Endothelial cell of umbilical vein (primary cell): ENCODE measurements around the gene TIAM1. TPM values are rescaled to one million over a fixed set of nuclear protein-coding genes. Genes with fewer than 3 reads are reported as not detected.

Experiments
- BruUV-seq: library from RNA; stranded (reverse); fragments of 400-500 nt; replicated peaks from 2 replicates; lab custom pipeline; 2021; lab: Mats Ljungman, UMichigan
- CTCF ChIA-PET: fragments of 300-600, 350-600 bp; sonication (Branson Sonifier 250); formaldehyde crosslinking; loops from one replicate; lab custom pipeline; 2021; ENCODE audit warnings: antibody characterized with exemption, inconsistent platforms; lab: Charles Lee
- POLR2A ChIA-PET: fragments of 300-600, 350-600 bp; sonication (Branson Sonifier 250); formaldehyde crosslinking; loops from one replicate; lab custom pipeline; 2021; ENCODE audit warnings: antibody characterized with exemption, inconsistent platforms; lab: Charles Lee
- DNase-seq: peaks from one replicate; pipeline ENCODE4 v3.0.0-alpha.2; 2011; ENCODE audit warnings: low read depth, low spot score
- FAIRE-seq: peaks from 2 replicates; lab custom pipeline; 2011; peaks lifted over from hg19 to GRCh38; lab: Jason Lieb, UNC
- H2AFZ ChIP-seq: 2 replicates; pipeline ENCODE4 v1.6.0; 2012; ENCODE audit warnings: low read depth, low read length, control low read depth, inconsistent platforms
- H3K27ac ChIP-seq: 2 replicates; pipeline ENCODE4 v1.5.1; 2011; ENCODE audit warnings: low read depth, mild to moderate bottlenecking, control low read depth, low read length, moderate library complexity; ENCODE audit not compliant: insufficient read depth
- H3K27me3 ChIP-seq, 2 experiments: 2 replicates each; pipeline versions ENCODE4 v1.6.0 to v1.6.1; 2011; ENCODE audit warnings: low read length in 2 of 2, mixed read lengths in 1 of 2; ENCODE audit not compliant: control insufficient read depth in 2 of 2, insufficient read depth in 2 of 2
- H3K36me3 ChIP-seq, 2 experiments: 2 replicates in 1 of 2; 3 replicates in 1 of 2; pipeline ENCODE4 v1.5.1; 2011; ENCODE audit warnings: low read length in 2 of 2, mild to moderate bottlenecking in 1 of 2, moderate library complexity in 1 of 2; ENCODE audit not compliant: control insufficient read depth in 2 of 2, insufficient read depth in 2 of 2; ENCODE audit errors: extremely low read depth in 1 of 2
- H3K4me1 ChIP-seq: 3 replicates; pipeline ENCODE4 v1.5.1; 2011; ENCODE audit warnings: mild to moderate bottlenecking, low read length; ENCODE audit not compliant: control insufficient read depth, insufficient read depth; ENCODE audit errors: extremely low read depth
- H3K4me2 ChIP-seq: 2 replicates; pipeline ENCODE4 v1.6.1; 2011; ENCODE audit warnings: low read length, control low read depth, mixed read lengths; ENCODE audit not compliant: insufficient read depth
- H3K4me3 ChIP-seq, 3 experiments: fragments of 200-600 bp in 1 of 3; sonication (generic), shearing (Covaris generic) in 1 of 3; replicated peaks in 1 of 3; 2 replicates each; pipeline ENCODE4 v1.5.1; 2011 to 2016; ENCODE audit warnings: control low read depth in 3 of 3, low read length in 3 of 3, mild to moderate bottlenecking in 2 of 3, inconsistent platforms in 1 of 3, low read depth in 1 of 3, moderate library complexity in 1 of 3; ENCODE audit not compliant: insufficient read depth in 1 of 3
- H3K79me2 ChIP-seq: 2 replicates; pipeline ENCODE4 v1.6.0; 2012; ENCODE audit warnings: low read length, inconsistent platforms; ENCODE audit not compliant: control insufficient read depth, insufficient read depth
- H3K9ac ChIP-seq: replicated peaks from 2 replicates; pipeline ENCODE3; 2011; ENCODE audit warnings: low read length, control low read depth; ENCODE audit not compliant: insufficient read depth; ENCODE audit errors: extremely low read depth
- H3K9me1 ChIP-seq: replicated peaks from 3 replicates; pipeline ENCODE4 v1.6.0; 2011; ENCODE audit warnings: mild to moderate bottlenecking, low read length; ENCODE audit not compliant: control insufficient read depth, insufficient read depth; ENCODE audit errors: extremely low read depth
- H3K9me3 ChIP-seq: replicated peaks from 2 replicates; pipeline ENCODE4 v1.5.1; 2012; ENCODE audit warnings: low read length, inconsistent platforms; ENCODE audit not compliant: control insufficient read depth, insufficient read depth
- H4K20me1 ChIP-seq: replicated peaks from 2 replicates; pipeline ENCODE3; 2011; ENCODE audit warnings: mild to moderate bottlenecking, low read length; ENCODE audit not compliant: control insufficient read depth, insufficient read depth; ENCODE audit errors: extremely low read depth
- EZH2 ChIP-seq: IDR thresholded peaks from 2 replicates; pipeline ENCODE4 v1.6.1; 2012; ENCODE audit warnings: borderline replicate concordance, low read depth, mild to moderate bottlenecking, moderate library complexity, low read length, inconsistent platforms; ENCODE audit not compliant: severe bottlenecking
- FOS ChIP-seq: IDR thresholded peaks from 2 replicates; pipeline ENCODE4 v1.6.1; 2011; ENCODE audit warnings: mild to moderate bottlenecking, low read length, moderate library complexity, borderline replicate concordance; ENCODE audit not compliant: insufficient read depth
- GATA2 ChIP-seq: IDR thresholded peaks from 2 replicates; pipeline ENCODE4 v1.7.0; 2011; ENCODE audit warnings: low read depth, mild to moderate bottlenecking, moderate library complexity, mixed read lengths, low read length; ENCODE audit not compliant: insufficient read length, insufficient read depth
- JUN ChIP-seq: IDR thresholded peaks from 2 replicates; pipeline ENCODE4 v1.6.1; 2011; ENCODE audit warnings: borderline replicate concordance, low read depth; ENCODE audit not compliant: insufficient read length, insufficient read depth
- MYC ChIP-seq: IDR thresholded peaks from one replicate; pipeline ENCODE4 v1.6.1; 2011; ENCODE audit warnings: mild to moderate bottlenecking, low read depth, low read length
- POLR2A ChIP-seq: IDR thresholded peaks from 2 replicates; pipeline ENCODE4 v1.6.1; 2012; ENCODE audit warnings: low read depth, mild to moderate bottlenecking, control low read depth, low read length
- POLR2AphosphoS5 ChIP-seq: IDR thresholded peaks from 2 replicates; pipeline ENCODE4 v1.6.1; 2012; ENCODE audit warnings: low read depth, mild to moderate bottlenecking, control low read depth, low read length, moderate library complexity; ENCODE audit not compliant: insufficient read depth
- dilution Hi-C: fragments of 300-500 bp; cut with MboI; formaldehyde crosslinking; loops from one replicate; pipeline ENCODE4 v1.15.0; 2019; ENCODE audit warnings: low sequenced_read_pairs; ENCODE audit not compliant: extremely low pct_ligation_motif_present
- intact Hi-C: fragments of 100-400 bp; cut with micrococcal nuclease; formaldehyde crosslinking; loops from one replicate; pipeline ENCODE4 v1.10.0; 2022
- polyA plus RNA-seq, 4 experiments: library from polyadenylated mRNA; depleted of rRNA in 3 of 4; stranded (reverse) in 3 of 4; unstranded in 1 of 4; fragments of >200 nt; gene quantifications; 2 replicates each; pipeline versions ENCODE4 v1.2.1 to v1.2.3, GENCODE V29; 2011 to 2012; ENCODE audit warnings: missing spikeins in 1 of 4
- total RNA-seq: library from RNA; stranded (reverse); gene quantifications from 2 replicates; pipeline ENCODE4 v1.2.3, GENCODE V29; 2021
- TF ChIP-seq, protein P1 (sequence below), 2 donors: IDR thresholded peaks; 1 replicate in 1 of 2; 2 replicates in 1 of 2; pipeline ENCODE4 v1.5.1; 2011; ENCODE audit warnings: low read length in 2 of 2, mild to moderate bottlenecking in 2 of 2, moderate library complexity in 2 of 2, control low read depth in 1 of 2, inconsistent platforms in 1 of 2, low read depth in 1 of 2; ENCODE audit not compliant: insufficient read depth in 1 of 2; ENCODE audit errors: extremely low read depth in 1 of 2
- TF ChIP-seq, protein P2 (sequence below): IDR thresholded peaks from 2 replicates; pipeline ENCODE4 v1.6.1; 2011; ENCODE audit not compliant: insufficient read depth, insufficient read length

TIAM1 gene
- total and polyA plus RNA-seq, 2 donors (not counting 3 experiments of a cell fraction or from before 2014, with no cell fraction given), result 0.21 to 0.86 TPM

DNA sequence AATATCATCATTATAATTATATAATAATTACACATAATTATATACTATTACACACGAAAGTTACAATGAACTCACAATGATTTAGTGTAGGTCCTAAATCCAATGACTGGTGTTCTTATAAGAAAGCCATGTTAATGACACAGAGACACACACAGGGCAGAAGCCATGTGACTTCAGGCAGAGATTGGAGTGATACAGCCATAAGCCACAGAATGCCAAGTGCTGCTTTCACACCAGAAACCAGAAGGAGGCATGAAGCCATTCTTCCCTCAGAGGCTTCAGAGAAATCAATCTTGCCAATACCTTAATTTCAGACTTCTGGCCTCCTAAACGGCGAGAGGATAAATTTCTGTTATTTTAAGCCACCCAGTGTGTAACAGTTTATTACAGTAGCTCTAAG is 158.4 kb downstream of the TIAM1 start:
- no TSS peak for BruUV-seq
- DNase-seq (no peak), FAIRE-seq (no peak)
- no peaks in the 10 kb centered on the region for H3K4me1 ChIP-seq
- dilution Hi-C loops, result no loop called here
- H3K79me2 ChIP-seq, result no peaks in the 10 kb centered on the region
- H3K9ac ChIP-seq, result no peak overlapping the region
- no peak overlapping the region for H2AFZ ChIP-seq
- H3K27me3 ChIP-seq, result no peaks in the 10 kb centered on the region
- H3K4me2 ChIP-seq, result no peak overlapping the region
- no peaks in the 10 kb centered on the region for H4K20me1 ChIP-seq
- no peaks in the 10 kb centered on the region for H3K36me3 ChIP-seq
- CTCF ChIA-PET, result no interaction called here
- TF ChIP-seq GATA2 (no peak), MYC (no peak), POLR2A (no peak), EZH2 (no peak), JUN (no peak), FOS (no peak), POLR2AphosphoS5 (no peak)
- TF ChIP-seq, protein P1, sequence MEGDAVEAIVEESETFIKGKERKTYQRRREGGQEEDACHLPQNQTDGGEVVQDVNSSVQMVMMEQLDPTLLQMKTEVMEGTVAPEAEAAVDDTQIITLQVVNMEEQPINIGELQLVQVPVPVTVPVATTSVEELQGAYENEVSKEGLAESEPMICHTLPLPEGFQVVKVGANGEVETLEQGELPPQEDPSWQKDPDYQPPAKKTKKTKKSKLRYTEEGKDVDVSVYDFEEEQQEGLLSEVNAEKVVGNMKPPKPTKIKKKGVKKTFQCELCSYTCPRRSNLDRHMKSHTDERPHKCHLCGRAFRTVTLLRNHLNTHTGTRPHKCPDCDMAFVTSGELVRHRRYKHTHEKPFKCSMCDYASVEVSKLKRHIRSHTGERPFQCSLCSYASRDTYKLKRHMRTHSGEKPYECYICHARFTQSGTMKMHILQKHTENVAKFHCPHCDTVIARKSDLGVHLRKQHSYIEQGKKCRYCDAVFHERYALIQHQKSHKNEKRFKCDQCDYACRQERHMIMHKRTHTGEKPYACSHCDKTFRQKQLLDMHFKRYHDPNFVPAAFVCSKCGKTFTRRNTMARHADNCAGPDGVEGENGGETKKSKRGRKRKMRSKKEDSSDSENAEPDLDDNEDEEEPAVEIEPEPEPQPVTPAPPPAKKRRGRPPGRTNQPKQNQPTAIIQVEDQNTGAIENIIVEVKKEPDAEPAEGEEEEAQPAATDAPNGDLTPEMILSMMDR (IDR thresholded peaks at IDR 0.05; ENCODE audit: extremely low read depth in 1 of 2, insufficient read depth in 1 of 2, low read depth in 1 of 2, low read length in 2 of 2), result no peak
- TF ChIP-seq, protein P2, sequence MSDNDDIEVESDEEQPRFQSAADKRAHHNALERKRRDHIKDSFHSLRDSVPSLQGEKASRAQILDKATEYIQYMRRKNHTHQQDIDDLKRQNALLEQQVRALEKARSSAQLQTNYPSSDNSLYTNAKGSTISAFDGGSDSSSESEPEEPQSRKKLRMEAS, result no peak
- H3K9me3 ChIP-seq, result no peaks in the 10 kb centered on the region
- no peak overlapping the region for H3K27ac ChIP-seq
- H3K9me1 ChIP-seq, result no peaks in the 10 kb centered on the region
- no peak overlapping the region for H3K4me3 ChIP-seq
- intact Hi-C loops, result no loop called here
- POLR2A ChIA-PET, result no interaction called here
